ENCODE data around the gene STK17B. TPM values are rescaled to one million over a fixed set of nuclear protein-coding genes. Genes with fewer than 3 reads are reported as not detected.
A peak's percentile ranks its signal among the peaks of the same experiment; 100 is the strongest.

STK17B gene
- total RNA-seq, 2 experiments from 2014 or later, result 151 to 157 TPM

- peak overlapping the region; percentile 85 for H3K27ac Mint-ChIP-seq
- no peak for DNase-seq
- H3K9me3 Mint-ChIP-seq, result no peaks in the 10 kb centered on the region
- H3K4me3 Mint-ChIP-seq, result peak overlapping the region; percentile 69
- peaks cover 57% of the 10 kb centered on the region for H3K4me1 Mint-ChIP-seq
- H3K27me3 Mint-ChIP-seq, result peaks cover 3% of the 10 kb centered on the region
- peaks cover 35% of the 10 kb centered on the region for H3K36me3 Mint-ChIP-seq
Measured at GRCh38 chr2:196173505-196173904, 2.1 kb upstream of the STK17B start.

GRCh38 chr2:196172951-196173350 lies 1.6 kb upstream of the STK17B start:
- H3K4me3 Mint-ChIP-seq, result peak overlapping the region; percentile 69
- no peaks in the 10 kb centered on the region for H3K9me3 Mint-ChIP-seq
- peaks cover 3% of the 10 kb centered on the region for H3K27me3 Mint-ChIP-seq
- peak overlapping the region; percentile 85 for H3K27ac Mint-ChIP-seq
- H3K4me1 Mint-ChIP-seq, result peaks cover 51% of the 10 kb centered on the region
- no peak for DNase-seq
- peaks cover 38% of the 10 kb centered on the region for H3K36me3 Mint-ChIP-seq

GRCh38 chr2:196171946-196172345 lies 568 bp upstream of the STK17B start:
- H3K36me3 Mint-ChIP-seq, result peaks cover 48% of the 10 kb centered on the region
- H3K27ac Mint-ChIP-seq, result peak overlapping the region; percentile 85
- H3K4me3 Mint-ChIP-seq, result peak overlapping the region; percentile 69
- H3K27me3 Mint-ChIP-seq, result peaks cover 3% of the 10 kb centered on the region
- peaks cover 49% of the 10 kb centered on the region for H3K4me1 Mint-ChIP-seq
- no peaks in the 10 kb centered on the region for H3K9me3 Mint-ChIP-seq
- no peak for DNase-seq

GRCh38 chr2:196170606-196171247 lies 651 bp downstream of the STK17B start:
- peak overlapping the region; percentile 96 for H3K4me3 Mint-ChIP-seq
- peaks cover 51% of the 10 kb centered on the region for H3K36me3 Mint-ChIP-seq
- no peaks in the 10 kb centered on the region for H3K9me3 Mint-ChIP-seq
- H3K27ac Mint-ChIP-seq, result peak overlapping the region; percentile 96
- peaks cover 44% of the 10 kb centered on the region for H3K4me1 Mint-ChIP-seq
- DNase-seq, result no peak
- no peaks in the 10 kb centered on the region for H3K27me3 Mint-ChIP-seq

- H3K4me3 Mint-ChIP-seq, result peak overlapping the region; percentile 96
- peak overlapping the region; percentile 96 for H3K27ac Mint-ChIP-seq
- no peak for DNase-seq
- H3K4me1 Mint-ChIP-seq, result peaks cover 45% of the 10 kb centered on the region
- peaks cover 55% of the 10 kb centered on the region for H3K36me3 Mint-ChIP-seq
- H3K27me3 Mint-ChIP-seq, result no peaks in the 10 kb centered on the region
- no peaks in the 10 kb centered on the region for H3K9me3 Mint-ChIP-seq
Measured at GRCh38 chr2:196170213-196170605, 1.2 kb downstream of the STK17B start.

GRCh38 chr2:196169516-196169915 lies 1.9 kb downstream of the STK17B start:
- Mint-ChIP-seq H3K27ac (peak overlapping the region; percentile 96), H3K9me3 (no peaks in the 10 kb centered on the region), H3K36me3 (peaks cover 61% of the 10 kb centered on the region), H3K27me3 (no peaks in the 10 kb centered on the region), H3K4me1 (peaks cover 45% of the 10 kb centered on the region), H3K4me3 (peak overlapping the region; percentile 96)
- no peak for DNase-seq

- H3K36me3 Mint-ChIP-seq, result peaks cover 58% of the 10 kb centered on the region
- H3K4me3 Mint-ChIP-seq, result peak overlapping the region; percentile 85
- H3K4me1 Mint-ChIP-seq, result peaks cover 38% of the 10 kb centered on the region
- no peaks in the 10 kb centered on the region for H3K27me3 Mint-ChIP-seq
- DNase-seq, result no peak
- peak overlapping the region; percentile 86 for H3K27ac Mint-ChIP-seq
- no peaks in the 10 kb centered on the region for H3K9me3 Mint-ChIP-seq
Measured at GRCh38 chr2:196168181-196168580, 3.2 kb downstream of the STK17B start.

GRCh38 chr2:196167666-196168065 lies 3.7 kb downstream of the STK17B start:
- no peak for DNase-seq
- Mint-ChIP-seq H3K36me3 (peaks cover 62% of the 10 kb centered on the region), H3K27me3 (no peaks in the 10 kb centered on the region), H3K4me1 (peaks cover 37% of the 10 kb centered on the region), H3K4me3 (peak overlapping the region; percentile 85), H3K27ac (peak overlapping the region; percentile 86), H3K9me3 (no peaks in the 10 kb centered on the region)

- H3K27me3 Mint-ChIP-seq, result no peaks in the 10 kb centered on the region
- peak overlapping the region; percentile 86 for H3K27ac Mint-ChIP-seq
- H3K4me3 Mint-ChIP-seq, result peak overlapping the region; percentile 85
- no peak for DNase-seq
- no peaks in the 10 kb centered on the region for H3K9me3 Mint-ChIP-seq
- peaks cover 69% of the 10 kb centered on the region for H3K36me3 Mint-ChIP-seq
- H3K4me1 Mint-ChIP-seq, result peaks cover 42% of the 10 kb centered on the region
Measured at GRCh38 chr2:196166876-196167275, 4.5 kb downstream of the STK17B start.

GRCh38 chr2:196165016-196165415 lies 6.4 kb downstream of the STK17B start:
- peak overlapping the region; percentile 98 for H3K27ac Mint-ChIP-seq
- peaks cover 72% of the 10 kb centered on the region for H3K36me3 Mint-ChIP-seq
- DNase-seq, result no peak
- no peaks in the 10 kb centered on the region for H3K27me3 Mint-ChIP-seq
- H3K4me1 Mint-ChIP-seq, result peaks cover 49% of the 10 kb centered on the region
- H3K4me3 Mint-ChIP-seq, result peak overlapping the region; percentile 90
- H3K9me3 Mint-ChIP-seq, result no peaks in the 10 kb centered on the region

GRCh38 chr2:196163285-196163684 lies 8.1 kb downstream of the STK17B start:
- Mint-ChIP-seq H3K4me3 (peak overlapping the region; percentile 74), H3K27ac (peak overlapping the region; percentile 83), H3K27me3 (no peaks in the 10 kb centered on the region), H3K4me1 (peaks cover 61% of the 10 kb centered on the region), H3K9me3 (no peaks in the 10 kb centered on the region), H3K36me3 (peaks cover 71% of the 10 kb centered on the region)
- DNase-seq, result no peak

GRCh38 chr2:196162586-196163175 lies 8.7 kb downstream of the STK17B start:
- DNase-seq, result no peak
- Mint-ChIP-seq H3K27ac (peak overlapping the region; percentile 83), H3K9me3 (no peaks in the 10 kb centered on the region), H3K36me3 (peaks cover 69% of the 10 kb centered on the region), H3K4me1 (peaks cover 66% of the 10 kb centered on the region), H3K27me3 (no peaks in the 10 kb centered on the region), H3K4me3 (peak overlapping the region; percentile 74)

GRCh38 chr2:196160946-196161345 lies 10.4 kb downstream of the STK17B start:
- H3K36me3 Mint-ChIP-seq, result peaks cover 64% of the 10 kb centered on the region
- DNase-seq, result no peak
- H3K4me1 Mint-ChIP-seq, result peaks cover 71% of the 10 kb centered on the region
- H3K27me3 Mint-ChIP-seq, result no peaks in the 10 kb centered on the region
- H3K9me3 Mint-ChIP-seq, result no peaks in the 10 kb centered on the region
- peak overlapping the region; percentile 67 for H3K4me3 Mint-ChIP-seq
- peak overlapping the region; percentile 83 for H3K27ac Mint-ChIP-seq

- H3K4me3 Mint-ChIP-seq, result peak overlapping the region; percentile 50
- H3K27me3 Mint-ChIP-seq, result no peaks in the 10 kb centered on the region
- H3K9me3 Mint-ChIP-seq, result no peaks in the 10 kb centered on the region
- H3K4me1 Mint-ChIP-seq, result peaks cover 71% of the 10 kb centered on the region
- DNase-seq, result peak; percentile 57
- H3K27ac Mint-ChIP-seq, result peak overlapping the region; percentile 83
- peaks cover 63% of the 10 kb centered on the region for H3K36me3 Mint-ChIP-seq
Measured at GRCh38 chr2:196160101-196160500, 11.3 kb downstream of the STK17B start.

- Mint-ChIP-seq H3K9me3 (peaks cover under 1% of the 10 kb centered on the region), H3K27ac (peak overlapping the region; percentile 98), H3K27me3 (no peaks in the 10 kb centered on the region), H3K36me3 (peaks cover 63% of the 10 kb centered on the region), H3K4me1 (peaks cover 71% of the 10 kb centered on the region), H3K4me3 (peak overlapping the region; percentile 79)
- no peak for DNase-seq
Measured at GRCh38 chr2:196159221-196159892, 12.0 kb downstream of the STK17B start.
